HL-60 (cell line): Measurements from ENCODE around the gene BDH2.

ENCODE experiments used
- DNase-seq, 2 experiments: peaks; one replicate each; pipeline ENCODE4 v3.0.0-alpha.2; 2010 to 2020; ENCODE audit warnings: low read depth in 1 of 2, low spot score in 1 of 2
- H3K27ac ChIP-seq: fragments of 250-450 bp; sonication (Bioruptor Pico); replicated peaks from 2 replicates; pipeline ENCODE4 v1.5.1; 2020; ENCODE audit warnings: mild to moderate bottlenecking, moderate library complexity
- H3K27me3 ChIP-seq: fragments of 250-450 bp; sonication (Bioruptor Pico); 2 replicates; pipeline ENCODE4 v1.5.1; 2021; ENCODE audit warnings: mild to moderate bottlenecking, moderate library complexity; ENCODE audit not compliant: insufficient read depth, poor library complexity, severe bottlenecking
- H3K4me3 ChIP-seq: replicated peaks from 2 replicates; pipeline ENCODE4 v1.5.1; 2011; ENCODE audit warnings: mild to moderate bottlenecking, control low read depth, low read length; ENCODE audit not compliant: insufficient read depth
- CTCF ChIP-seq: IDR thresholded peaks from one replicate; pipeline ENCODE4 v1.5.1; 2011; ENCODE audit warnings: low read length, control low read depth, inconsistent platforms; ENCODE audit not compliant: insufficient read depth
- GABPA ChIP-seq: IDR thresholded peaks from 2 replicates; pipeline ENCODE4 v1.6.1; 2012; ENCODE audit warnings: low read depth
- POLR2AphosphoS5 ChIP-seq: IDR thresholded peaks from 2 replicates; pipeline ENCODE4 v1.6.1; 2012; ENCODE audit warnings: low read depth
- REST ChIP-seq: IDR thresholded peaks from 2 replicates; pipeline ENCODE4 v1.6.1; 2012; ENCODE audit warnings: low read depth; ENCODE audit not compliant: insufficient replicate concordance
- SPI1 ChIP-seq: IDR thresholded peaks from 2 replicates; pipeline ENCODE4 v1.6.1; 2012; ENCODE audit warnings: low read depth, mild to moderate bottlenecking, borderline replicate concordance

BDH2 gene

GRCh38 chr4:103108542-103108941, 8.9 kb upstream of the BDH2 start:
- H3K27ac ChIP-seq = no peak overlapping the region
- no peak for DNase-seq
- no peak overlapping the region for H3K4me3 ChIP-seq
- no peak for TF ChIP-seq REST
- no peak for TF ChIP-seq SPI1
- TF ChIP-seq GABPA = no peak
- no peak for TF ChIP-seq CTCF
- TF ChIP-seq POLR2AphosphoS5 = no peak
- no peaks in the 10 kb centered on the region for H3K27me3 ChIP-seq

- DNase-seq = no peak
- TF ChIP-seq SPI1 (no peak), GABPA (no peak), CTCF (no peak), POLR2AphosphoS5 (no peak), REST (no peak)
Measured at GRCh38 chr4:103105558-103106356, 6.1 kb upstream of the BDH2 start.

GRCh38 chr4:103104886-103105285, 5.3 kb upstream of the BDH2 start:
- Histone ChIP-seq H3K27ac (no peak overlapping the region), H3K27me3 (no peaks in the 10 kb centered on the region), H3K4me3 (no peak overlapping the region)
- no peak for DNase-seq
- TF ChIP-seq GABPA = no peak

More at GRCh38 chr4:103105558-103106356, 6.1 kb upstream of the BDH2 start:
- H3K27ac ChIP-seq = no peak overlapping the region
- H3K4me3 ChIP-seq = no peak overlapping the region
- no peaks in the 10 kb centered on the region for H3K27me3 ChIP-seq

- H3K27ac ChIP-seq = no peak overlapping the region
- TF ChIP-seq SPI1 (no peak), GABPA (no peak), REST (no peak), CTCF (no peak), POLR2AphosphoS5 (no peak)
- H3K4me3 ChIP-seq = no peak overlapping the region
- DNase-seq = no peak
- H3K27me3 ChIP-seq = no peaks in the 10 kb centered on the region
Measured at GRCh38 chr4:103100691-103101090, 1.1 kb upstream of the BDH2 start.
